Mammary epithelial cell (primary cell): ENCODE results near the gene ARSK.

Experiments used
- EZH2 ChIP-seq: IDR thresholded peaks from 2 replicates; pipeline ENCODE4 v1.6.1; 2012; ENCODE audit warnings: low read length, inconsistent platforms, borderline replicate concordance
- TF ChIP-seq, protein P1 (sequence below), 2 donors: IDR thresholded peaks in 1 of 2; conservative IDR thresholded peaks in 1 of 2; 2 replicates each; pipeline ENCODE4 v1.5.1; 2011 to 2012; ENCODE audit warnings: inconsistent platforms in 2 of 2, low read length in 2 of 2, mild to moderate bottlenecking in 2 of 2, control low read depth in 1 of 2, low read depth in 1 of 2; ENCODE audit not compliant: insufficient read depth in 1 of 2; ENCODE audit errors: extremely low read depth in 1 of 2

DNA sequence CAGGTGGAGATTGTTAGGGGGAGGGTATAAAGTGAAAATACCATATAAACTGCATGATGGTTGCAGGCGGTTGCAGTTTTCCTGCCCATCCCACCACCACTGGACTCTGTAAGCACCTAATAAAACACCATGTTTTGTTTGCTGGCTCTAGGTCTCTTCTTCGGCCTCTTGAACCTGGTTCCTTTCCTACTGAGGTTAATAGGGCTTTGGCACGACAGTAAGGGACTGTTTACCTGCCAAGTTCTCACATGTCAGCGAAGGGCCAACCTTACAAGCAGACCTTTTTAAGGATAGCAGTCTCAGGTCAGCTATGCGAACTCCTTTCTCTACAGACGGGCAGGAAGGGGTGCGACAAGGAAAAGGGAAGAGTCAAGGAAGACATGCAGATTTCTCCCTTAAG, 88.3 kb downstream of the ARSK start:
- TF ChIP-seq, protein P1, sequence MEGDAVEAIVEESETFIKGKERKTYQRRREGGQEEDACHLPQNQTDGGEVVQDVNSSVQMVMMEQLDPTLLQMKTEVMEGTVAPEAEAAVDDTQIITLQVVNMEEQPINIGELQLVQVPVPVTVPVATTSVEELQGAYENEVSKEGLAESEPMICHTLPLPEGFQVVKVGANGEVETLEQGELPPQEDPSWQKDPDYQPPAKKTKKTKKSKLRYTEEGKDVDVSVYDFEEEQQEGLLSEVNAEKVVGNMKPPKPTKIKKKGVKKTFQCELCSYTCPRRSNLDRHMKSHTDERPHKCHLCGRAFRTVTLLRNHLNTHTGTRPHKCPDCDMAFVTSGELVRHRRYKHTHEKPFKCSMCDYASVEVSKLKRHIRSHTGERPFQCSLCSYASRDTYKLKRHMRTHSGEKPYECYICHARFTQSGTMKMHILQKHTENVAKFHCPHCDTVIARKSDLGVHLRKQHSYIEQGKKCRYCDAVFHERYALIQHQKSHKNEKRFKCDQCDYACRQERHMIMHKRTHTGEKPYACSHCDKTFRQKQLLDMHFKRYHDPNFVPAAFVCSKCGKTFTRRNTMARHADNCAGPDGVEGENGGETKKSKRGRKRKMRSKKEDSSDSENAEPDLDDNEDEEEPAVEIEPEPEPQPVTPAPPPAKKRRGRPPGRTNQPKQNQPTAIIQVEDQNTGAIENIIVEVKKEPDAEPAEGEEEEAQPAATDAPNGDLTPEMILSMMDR (conservative IDR thresholded peaks at IDR 0.05 in 1 of 2, IDR thresholded peaks at IDR 0.05 in 1 of 2; ENCODE audit: extremely low read depth in 1 of 2, insufficient read depth in 1 of 2, low read depth in 1 of 2, low read length in 2 of 2): no peak
- no peak for TF ChIP-seq EZH2
